Omental fat pad (tissue), 4 donors: Measurements from ENCODE around the gene APOLD1. TPM values are rescaled to one million over a fixed set of nuclear protein-coding genes. Genes with fewer than 3 reads are reported as not detected.
"Not testable (repeated sequence)": the region's sequence is repeated elsewhere in the genome, so short reads cannot be mapped to it uniquely, and the experiment has no call there.

ENCODE experiments used
- ATAC-seq: fragments of 150-250 bp; one replicate; pipeline ENCODE4 v1.9.1; 2016; ENCODE audit warnings: mild to moderate bottlenecking, moderate library complexity; ENCODE audit not compliant: low FRiP score
- DNase-seq: peaks from one replicate; pipeline ENCODE4 v3.0.0-alpha.2; 2019; ENCODE audit warnings: low spot score
- CTCF ChIP-seq, 3 donors: fragments of 450-650 bp; IDR thresholded peaks; one replicate each; pipeline ENCODE4 v1.5.1; 2016 to 2017; ENCODE audit warnings: antibody characterized with exemption in 3 of 3, mild to moderate bottlenecking in 3 of 3, moderate library complexity in 2 of 3
- total RNA-seq, 4 donors: library from RNA; depleted of rRNA; stranded (reverse); fragments of >200 nt; gene quantifications; one replicate each; pipeline ENCODE4 v1.1.0, GENCODE V29; 2016

APOLD1 gene
- total RNA-seq, 4 donors from 2014 or later = 96.4 to 336 (median 119) TPM

DNA sequence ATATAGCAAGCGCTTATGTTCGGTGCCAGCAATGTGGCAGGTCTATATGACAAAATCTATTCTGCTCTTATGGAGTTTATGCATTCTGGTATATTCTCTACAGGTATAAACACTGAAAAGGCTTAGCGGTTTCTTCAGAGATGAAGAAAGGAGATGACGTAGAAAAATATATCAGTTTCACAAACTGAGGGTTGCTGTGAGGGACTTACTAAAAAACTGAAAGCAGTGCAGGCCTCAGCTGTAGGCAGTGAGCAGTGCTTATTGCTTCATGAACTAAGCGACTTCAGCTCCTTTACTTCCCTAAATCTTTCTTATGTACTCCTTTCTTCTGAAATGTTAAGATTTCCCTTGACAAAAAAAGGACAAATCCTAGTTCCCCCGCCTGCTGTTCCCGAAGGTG is 32.2 kb downstream of the APOLD1 start:
- no peak for DNase-seq
- no peak for ATAC-seq
- no peak for TF ChIP-seq CTCF (IDR thresholded peaks at IDR 0.05)

- TF ChIP-seq CTCF (IDR thresholded peaks at IDR 0.05) = no peak
- ATAC-seq (no peak), DNase-seq (no peak)
Measured at GRCh38 chr12:12818701-12819100, 33.2 kb downstream of the APOLD1 start.

DNA sequence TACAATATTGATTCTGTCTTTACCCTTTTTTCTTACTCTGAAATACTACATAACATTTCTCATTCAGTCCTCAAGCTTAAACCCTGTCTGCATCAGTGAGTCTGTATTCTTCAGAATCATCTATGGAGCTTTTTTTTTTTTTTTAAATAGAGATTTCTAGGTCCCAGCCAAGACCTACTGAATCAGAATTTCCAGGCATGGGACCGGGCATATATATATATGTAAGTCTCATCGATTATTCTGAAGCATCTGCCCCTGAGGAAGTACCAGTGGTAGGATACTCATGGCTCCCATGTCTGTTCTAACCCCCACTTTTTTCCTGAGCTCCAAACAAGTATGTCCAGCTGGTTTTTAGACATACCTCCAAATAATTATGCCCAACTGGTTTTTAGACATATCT is 33.8 kb downstream of the APOLD1 start:
- DNase-seq = no peak
- ATAC-seq = no peak
- TF ChIP-seq CTCF (IDR thresholded peaks at IDR 0.05) = no peak

GRCh38 chr12:12819752-12820311 is 34.4 kb downstream of the APOLD1 start:
- ATAC-seq (no peak), DNase-seq (no peak)
- no peak for TF ChIP-seq CTCF (IDR thresholded peaks at IDR 0.05)

DNA sequence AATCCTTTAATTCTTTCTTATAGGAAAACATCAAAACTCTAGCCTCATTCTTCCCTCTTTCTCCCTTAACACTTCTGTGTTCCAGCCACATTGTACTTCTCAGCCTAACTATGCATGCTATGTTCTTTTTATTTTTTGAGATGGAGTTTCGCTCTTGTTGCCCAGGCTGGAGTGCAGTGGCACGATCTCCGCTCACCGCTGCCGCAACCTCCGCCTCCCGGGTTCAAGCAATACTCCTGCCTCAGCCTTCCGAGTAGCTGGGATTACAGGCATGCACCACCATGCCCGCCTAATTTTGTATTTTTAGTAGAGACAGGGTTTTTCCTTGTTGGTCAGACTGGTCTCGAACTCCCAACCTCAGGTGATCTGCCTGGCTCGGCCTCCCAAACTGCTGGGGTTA is 34.9 kb downstream of the APOLD1 start:
- DNase-seq, ATAC-seq: not testable (repeated sequence)

GRCh38 chr12:12821975-12822374 is 36.5 kb downstream of the APOLD1 start:
- TF ChIP-seq CTCF (IDR thresholded peaks at IDR 0.05) = no peak
- ATAC-seq (no peak), DNase-seq (no peak)

- ATAC-seq (no peak), DNase-seq (no peak)
- no peak for TF ChIP-seq CTCF (IDR thresholded peaks at IDR 0.05)
Measured at GRCh38 chr12:12822886-12823285, 37.4 kb downstream of the APOLD1 start.

GRCh38 chr12:12823300-12823699 is 37.8 kb downstream of the APOLD1 start:
- no peak for TF ChIP-seq CTCF (IDR thresholded peaks at IDR 0.05)
- no peak for ATAC-seq
- no peak for DNase-seq
